NCI-H1694 (cell line): ENCODE results near the gene ATF1.
"Not testable (repeated sequence)": the region's sequence is repeated elsewhere in the genome, so short reads cannot be mapped to it uniquely, and the experiment has no call there.

Experiments
- DNase-seq: peaks from one replicate; lab custom pipeline; 2025; lab: John Stamatoyannopoulos, UW

The ATF1 gene

DNA sequence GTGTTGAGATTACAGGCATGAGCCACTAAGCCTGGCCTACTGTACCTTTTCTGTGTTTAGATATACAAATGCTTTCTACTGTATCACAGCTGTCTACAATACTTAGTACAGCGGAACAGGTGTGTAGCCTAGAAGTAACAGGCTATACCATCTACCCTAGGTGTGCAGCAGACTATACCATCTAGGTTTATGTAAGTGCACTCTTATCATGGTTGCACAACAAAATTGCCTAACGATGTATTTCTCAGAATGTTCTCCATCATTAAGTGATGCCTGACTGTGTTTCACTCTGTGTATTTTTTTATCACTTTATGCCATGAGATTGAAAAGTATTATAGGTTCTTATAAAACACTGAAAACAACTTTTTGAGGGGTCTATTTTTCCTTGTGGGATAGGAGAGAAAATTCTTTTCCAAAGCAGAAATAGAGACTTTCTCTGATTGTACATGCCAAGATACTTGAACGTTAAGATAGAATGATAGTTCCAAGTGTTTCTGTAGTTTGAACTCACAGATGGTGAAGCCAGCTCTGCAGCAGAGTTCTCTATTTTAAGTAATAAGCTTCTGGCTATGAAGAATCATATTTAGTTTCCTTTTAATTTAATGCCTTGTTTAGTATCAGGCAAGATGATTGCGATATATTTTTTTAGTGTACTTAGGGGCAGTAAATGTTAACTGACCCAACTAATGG lies 95.9 kb downstream of the ATF1 start:
- DNase-seq, result no peak

- no peak for DNase-seq
These were observed 98.4 kb downstream of the ATF1 start for GRCh38 chr12:50862316-50862715.

DNA sequence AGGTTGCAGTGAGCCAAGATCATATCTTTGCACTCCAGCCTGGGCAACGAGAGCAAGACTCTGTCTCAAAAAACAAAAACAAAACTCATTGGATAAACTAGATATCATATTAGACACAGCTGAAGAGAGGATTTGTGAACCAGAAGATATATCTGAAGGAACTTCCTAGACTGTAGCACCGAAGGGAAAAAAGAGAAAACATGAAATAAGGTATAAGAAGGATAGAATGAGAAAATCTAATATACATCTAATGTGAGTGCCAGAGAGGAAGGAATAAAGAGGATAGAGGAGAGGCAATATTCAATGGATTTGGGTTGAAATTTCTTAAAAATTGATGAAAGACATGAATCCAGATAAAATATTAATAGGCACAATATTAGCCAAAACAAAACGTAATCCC lies 101.4 kb downstream of the ATF1 start:
- DNase-seq, result no peak

DNA sequence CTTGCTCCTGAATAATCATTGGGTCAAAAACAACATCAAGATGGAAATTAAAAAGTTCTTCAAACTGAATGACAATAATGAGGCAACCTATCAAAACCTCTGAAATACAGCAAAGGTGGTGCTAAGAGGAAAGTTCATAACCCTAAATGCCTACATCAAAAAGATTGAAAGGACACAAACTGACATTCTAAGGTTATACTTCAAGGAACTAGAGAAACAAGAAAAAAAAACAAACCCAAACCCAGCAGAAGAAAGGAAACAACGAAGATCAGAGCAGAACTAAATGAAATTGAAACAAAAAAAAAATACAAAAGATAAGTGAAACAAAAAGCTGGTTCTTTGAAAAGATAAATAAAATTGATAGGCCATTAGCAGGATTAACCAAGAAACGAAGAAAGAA lies 105.0 kb downstream of the ATF1 start:
- DNase-seq, result not testable (repeated sequence)
